Measurements from ENCODE around the gene CLINT1. TPM values are rescaled to one million over a fixed set of nuclear protein-coding genes. Genes with fewer than 3 reads are reported as not detected.

CLINT1 gene
- total RNA-seq, 2 experiments from 2014 or later: 74.8 to 76.2 TPM

DNA sequence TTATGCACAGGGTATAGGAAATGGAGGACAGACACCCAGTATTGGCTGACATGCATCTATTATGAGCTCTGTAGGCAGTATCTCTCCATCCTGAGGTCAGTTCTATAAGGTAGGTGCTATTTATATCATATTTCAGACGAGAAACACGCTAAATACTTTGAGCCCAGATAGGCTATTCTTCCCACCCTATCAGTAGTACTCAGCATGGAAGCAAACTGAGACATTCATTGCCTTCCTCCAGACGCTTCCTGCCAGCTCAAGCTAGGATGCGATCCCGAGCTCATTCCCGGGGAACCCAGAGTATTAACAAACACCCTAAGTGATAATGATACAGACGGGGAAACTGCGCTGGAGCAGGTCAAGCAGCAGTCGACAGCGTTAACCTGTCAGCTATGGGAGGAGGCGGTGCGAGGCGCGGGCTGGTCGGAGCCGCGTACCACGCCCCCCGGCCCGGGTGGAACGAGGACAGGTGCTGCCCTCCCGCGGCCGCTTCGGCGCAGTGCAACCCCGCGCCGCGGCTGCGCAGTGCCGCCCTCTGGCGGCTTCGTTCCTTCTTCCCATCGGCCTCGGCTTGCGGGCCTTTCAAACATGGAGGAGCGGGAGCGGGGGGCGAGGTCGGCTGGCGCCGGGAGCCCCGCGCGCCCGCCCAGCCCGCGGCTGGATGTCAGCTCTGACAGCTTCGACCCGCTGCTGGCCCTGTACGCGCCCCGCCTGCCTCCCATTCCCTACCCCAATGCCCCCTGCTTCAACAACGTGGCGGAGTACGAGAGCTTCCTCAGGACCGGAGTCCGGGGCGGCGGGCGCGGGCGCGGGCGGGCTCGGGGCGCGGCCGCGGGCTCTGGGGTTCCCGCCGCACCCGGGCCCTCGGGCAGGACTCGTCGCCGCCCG, 115.5 kb downstream of the CLINT1 start, which contains the start of gene LSM11:
Gene LSM11, plus strand, starts transcription at position 550 of the 888 bp plus-strand sequence. Its CDS starts 39 bp downstream, at position 589.
- POLR2A ChIA-PET: interaction anchor here (0.7 to 1.5 kb wide), 3 partner anchors 11 to 392 kb away, joined by 3 read pairs; no protein-coding TSS in a partner anchor
- CTCF ChIA-PET: interaction anchor here (0.6 to 2.3 kb wide), 32 partner anchors 9 to 391 kb away, joined by 3 to 16 read pairs (median 3); partner anchors contain the start of genes NIPAL4 and THG1L

DNA sequence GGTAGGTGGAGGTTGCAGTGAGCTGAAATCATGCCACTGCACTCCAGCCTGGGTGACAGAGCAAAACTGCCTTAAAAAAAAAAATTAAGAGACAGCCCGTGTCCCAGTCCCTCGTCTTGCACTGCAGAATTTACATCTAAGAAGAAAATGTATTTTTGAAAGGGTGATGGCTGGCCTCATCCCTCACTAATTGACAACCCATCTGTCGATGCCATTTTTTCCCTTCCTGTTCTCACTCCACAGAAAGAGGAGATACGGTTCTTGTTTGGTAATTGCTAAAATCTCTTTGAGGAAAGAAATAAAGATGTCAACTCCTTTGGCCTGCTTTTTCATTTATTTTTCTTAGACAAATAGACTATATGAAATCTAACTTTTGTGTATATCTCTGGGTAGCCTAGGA, 117.8 kb downstream of the CLINT1 start:
- POLR2A ChIA-PET: interaction anchor here (0.6 kb wide), 1 partner anchor 73 kb away, joined by 4 read pairs; no protein-coding TSS in a partner anchor
- CTCF ChIA-PET: interaction anchor here (1.1 kb wide), 1 partner anchor 10 kb away, joined by 3 read pairs; the partner anchor contains the start of gene THG1L

DNA sequence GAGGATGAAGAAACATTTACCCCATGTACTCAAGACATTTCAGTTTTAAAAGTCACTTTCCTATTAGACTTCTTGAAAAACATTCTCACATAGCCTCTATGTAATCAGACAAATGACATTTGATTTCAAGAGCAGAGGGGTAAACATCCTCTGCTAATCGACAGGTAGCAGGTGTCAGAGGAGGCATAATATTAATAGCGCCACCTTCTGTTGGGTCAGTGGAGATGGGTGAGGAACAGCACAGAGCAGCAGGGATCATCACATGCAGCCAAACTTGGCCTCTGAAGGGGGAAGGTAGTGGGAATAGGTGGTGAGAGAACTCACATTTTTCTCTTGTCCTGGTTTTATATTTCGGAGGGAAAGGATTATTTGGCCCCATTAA, 118.7 kb downstream of the CLINT1 start:
- ChIA-PET CTCF (interaction anchor here (0.7 to 1.1 kb wide), 3 partner anchors 9 to 392 kb away, joined by 3 read pairs; partner anchors contain the start of gene THG1L), POLR2A (no interaction called here)

DNA sequence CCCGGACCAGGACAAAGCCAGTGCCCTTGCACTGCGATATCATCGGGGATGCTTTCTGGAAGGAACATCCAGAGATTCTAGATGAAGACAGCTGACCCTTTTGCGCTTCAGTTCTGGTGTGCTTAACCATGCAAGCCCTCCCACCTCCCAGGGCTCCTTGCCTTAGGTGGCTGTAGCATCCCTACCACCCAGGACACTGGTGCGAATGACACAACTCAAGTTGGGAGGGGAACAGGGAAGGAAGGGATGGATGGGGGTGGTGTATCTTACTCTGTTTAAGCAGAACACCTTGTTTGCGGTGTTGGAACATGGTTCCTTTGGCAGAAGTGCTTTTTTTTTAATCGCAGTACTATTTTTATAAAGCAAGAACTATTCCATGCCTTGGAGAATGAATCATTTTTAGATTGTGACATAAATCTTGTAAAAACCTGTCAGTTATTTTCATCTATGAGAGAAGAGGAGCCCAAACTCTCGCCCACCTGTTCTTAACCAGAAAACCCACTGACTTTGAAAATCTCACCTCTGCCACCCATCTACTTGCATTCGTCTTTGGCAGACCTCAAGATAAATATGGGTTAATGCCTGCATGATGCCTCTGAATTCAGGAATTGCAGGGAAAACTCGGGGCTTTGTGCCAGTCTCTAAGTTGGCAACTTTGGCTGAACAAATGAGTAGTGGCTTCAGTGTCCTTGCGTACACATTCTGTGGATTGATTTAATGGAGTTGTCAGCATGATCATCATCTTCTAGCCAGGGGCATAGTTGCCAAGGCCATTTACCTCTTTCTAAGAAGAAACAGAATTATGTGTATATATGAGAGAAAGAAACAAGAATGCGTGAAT, 119.3 kb downstream of the CLINT1 start:
- ChIA-PET POLR2A (no interaction called here), CTCF (no interaction called here)

DNA sequence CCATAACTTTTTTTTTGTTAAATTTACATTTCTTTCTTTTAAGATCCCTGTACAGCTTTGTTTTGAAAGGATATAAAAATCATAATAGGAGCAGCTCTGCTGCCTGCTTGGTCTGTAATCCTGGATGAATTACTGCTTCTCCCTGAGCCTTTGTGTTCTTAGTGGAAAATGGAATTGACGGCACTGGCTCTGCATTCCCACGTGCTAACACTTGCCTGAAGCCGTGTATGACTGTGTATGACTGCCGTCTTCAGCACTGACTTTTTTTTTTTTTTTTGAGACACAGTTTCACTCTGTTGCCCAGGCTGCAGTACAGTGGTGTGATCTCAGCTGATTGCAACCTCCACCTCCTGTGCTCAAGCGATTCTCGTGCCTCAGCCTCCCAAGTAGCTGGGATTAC, 123.0 kb downstream of the CLINT1 start:
- POLR2A ChIA-PET: interaction anchor here (0.6 kb wide), 1 partner anchor 48 kb away, joined by 3 read pairs; no protein-coding TSS in a partner anchor

More for the DNA sequence above, 123.0 kb downstream of the CLINT1 start:
- CTCF ChIA-PET: interaction anchor here (0.7 kb wide), 1 partner anchor 106 kb away, joined by 4 read pairs; no protein-coding TSS in a partner anchor

Other genes starting within 250 kb of the CLINT1 start
- gene SOX30, start 206.7 kb downstream of the CLINT1 start, total RNA-seq: under 1 TPM; 0.15 to 0.29 TPM
- gene C5orf52, start 187.6 kb downstream of the CLINT1 start, total RNA-seq: not detected
- 10 to 100 TPM; 29.9 to 30.6 TPM for gene THG1L, start 127.7 kb downstream of the CLINT1 start, total RNA-seq
- 1 to 10 TPM; 8.4 to 8.6 TPM for gene LSM11, start 115.4 kb downstream of the CLINT1 start, total RNA-seq